Lower leg skin (tissue), 3 donors: ENCODE data around the gene TCP10L.

Experiments used
- CTCF ChIP-seq, 3 donors: fragments of 450-650 bp; IDR thresholded peaks; one replicate each; pipeline ENCODE4 v1.5.1; 2016; ENCODE audit warnings: antibody characterized with exemption in 3 of 3, mild to moderate bottlenecking in 3 of 3, moderate library complexity in 2 of 3
- POLR2A ChIP-seq, 2 donors: fragments of 450-650 bp; IDR thresholded peaks; one replicate each; pipeline ENCODE4 v1.6.1; 2016 to 2017; ENCODE audit warnings: antibody characterized with exemption in 2 of 2, mild to moderate bottlenecking in 1 of 2, moderate library complexity in 1 of 2

GRCh38 chr21:32585042-32585710 lies at the start of gene TCP10L:
- TF ChIP-seq POLR2A (IDR thresholded peaks at IDR 0.05) (no peak), CTCF (IDR thresholded peaks at IDR 0.05) (no peak)
